ENCODE measurements around the gene TPM1. TPM values are rescaled to one million over a fixed set of nuclear protein-coding genes. Genes with fewer than 3 reads are reported as not detected.

Gene TPM1
- total RNA-seq, 1 experiment from 2014 or later, result 748 TPM

- Histone ChIP-seq H2BK20ac (ENCODE audit: low read depth, low read length, poor library complexity, severe bottlenecking) (no peak overlapping the region), H3K79me2 (ENCODE audit: insufficient read depth, low read length) (peaks cover 4% of the 10 kb centered on the region; the same call in 1 of the 2 replicates), H2BK120ac (ENCODE audit: low read depth, low read length, poor library complexity, severe bottlenecking) (no peak overlapping the region), H2BK15ac (ENCODE audit: low read depth, low read length) (no peak overlapping the region), H3K27me3 (ENCODE audit: insufficient read depth, low read length) (no peaks in the 10 kb centered on the region; the same call in 1 of the 2 replicates), H2BK5ac (ENCODE audit: insufficient read length, low read length) (no peak overlapping the region), H3K4me1 (ENCODE audit: insufficient read depth, low read length) (peaks cover 9% of the 10 kb centered on the region; the same call in 1 of the 2 replicates), H3K27ac (ENCODE audit: insufficient read length, low read depth, low read length) (no peak overlapping the region), H3K23me2 (ENCODE audit: insufficient read length, low read depth, low read length, poor library complexity, severe bottlenecking) (peaks cover 13% of the 10 kb centered on the region), H3K4ac (ENCODE audit: low read depth, low read length) (no peak overlapping the region), H4K5ac (ENCODE audit: insufficient read length, low read depth, low read length) (no peak overlapping the region), H3K4me2 (ENCODE audit: insufficient read depth, insufficient read length, low read length) (no peak overlapping the region), H2AK5ac (ENCODE audit: insufficient read length, low read length) (no peak overlapping the region), H4K91ac (ENCODE audit: insufficient read length, low read depth, low read length) (no peak overlapping the region), H3K9ac (ENCODE audit: extremely low read depth, insufficient read length, low read length) (no peak overlapping the region), H4K20me1 (ENCODE audit: control insufficient read depth, insufficient read depth, insufficient read length) (no peaks in the 10 kb centered on the region), H2BK12ac (ENCODE audit: insufficient read length, low read depth, low read length) (no peak overlapping the region), H2AFZ (ENCODE audit: low read length) (no peak overlapping the region), H3K23ac (ENCODE audit: insufficient read length, low read depth, low read length) (no peak overlapping the region), H3K79me1 (ENCODE audit: insufficient read depth, low read depth, low read length, poor library complexity, severe bottlenecking) (no peaks in the 10 kb centered on the region), H3K9me3 (ENCODE audit: control insufficient read depth, low read depth, low read length) (no peaks in the 10 kb centered on the region), H3K56ac (ENCODE audit: insufficient read length, low read depth, low read length) (no peak overlapping the region), H3K18ac (ENCODE audit: insufficient read length, low read depth, low read length) (no peak overlapping the region), H4K8ac (replicated peaks; ENCODE audit: insufficient read length, low read depth, low read length) (no peak overlapping the region), H3K14ac (ENCODE audit: insufficient read depth, low read length) (no peak overlapping the region), H3T11ph (ENCODE audit: low read length) (no peak overlapping the region)
- H3K27ac Mint-ChIP-seq, result no peak overlapping the region; a peak in 1 of 7 replicates
- no peak for DNase-seq
- H3K9me3 Mint-ChIP-seq, result peaks cover 0 to 6% of the 10 kb centered on the region in 2 experiments; a peak in 2 of 5 replicates
- H3K36me3 Mint-ChIP-seq (ENCODE audit: insufficient read depth in 1 of 3, low read depth in 3 of 3), result peaks cover 2 to 7% (median 6%) of the 10 kb centered on the region in 3 experiments
- H3K4me1 Mint-ChIP-seq, result peaks cover 41 to 44% of the 10 kb centered on the region in 2 experiments
- no peak for TF ChIP-seq CTCF (conservative IDR thresholded peaks at IDR 0.05)
- no peak overlapping the region for H3K4me3 Mint-ChIP-seq
- no CpG with 5 or more reads among the region's 10 CpGs for WGBS (ENCODE audit: extremely low coverage, insufficient read length, low lambda C conversion rate)
- H3K27me3 Mint-ChIP-seq (ENCODE audit: low read depth), result peaks cover 7% of the 10 kb centered on the region; the same call in 1 of the 2 replicates
Observed at GRCh38 chr15:63037976-63038720, 4.4 kb upstream of the TPM1 start.

All from H9 (cell line).